ENCODE results near the gene VSIR. TPM values are rescaled to one million over a fixed set of nuclear protein-coding genes. Genes with fewer than 3 reads are reported as not detected.

The VSIR gene
- total and polyA plus RNA-seq, 9 of the 15 experiments (the other 6 are each of a cell fraction or from before 2014, with no cell fraction given) = 0.14 to 20.5 (median 9.3) TPM

- DNase-seq (ENCODE audit: extremely low read depth in 1 of 4, low spot score in 3 of 4) = no peak
- Histone ChIP-seq H3K9ac (ENCODE audit: insufficient read depth in 1 of 2, low read depth in 2 of 2, low read length in 2 of 2) (no peak overlapping the region), H3K4me1 (replicated peaks in 1 of 2; ENCODE audit: control insufficient read depth in 2 of 2, insufficient read depth in 2 of 2, low read length in 2 of 2) (peaks cover 0 to 12% of the 10 kb centered on the region in 2 experiments; a peak in 2 of 5 replicates), H3K4me2 (ENCODE audit: insufficient read depth, low read length) (no peak overlapping the region), H3K27ac (ENCODE audit: extremely low read depth, low read depth, low read length) (no peak overlapping the region), H3K27me3 (ENCODE audit: control insufficient read depth in 2 of 2, insufficient read depth in 2 of 2, low read length in 2 of 2) (peaks cover 33 to 41% of the 10 kb centered on the region in 2 experiments), H3K9me1 (ENCODE audit: control insufficient read depth, insufficient read depth, low read length) (no peaks in the 10 kb centered on the region), H3K79me2 (ENCODE audit: control insufficient read depth, insufficient read depth, low read length) (no peaks in the 10 kb centered on the region), H3K4me3 (no peak overlapping the region), H3K9me3 (replicated peaks; ENCODE audit: control insufficient read depth, insufficient read depth, low read depth, low read length) (no peaks in the 10 kb centered on the region), H2AFZ (ENCODE audit: low read depth, low read length) (no peak overlapping the region), H3K36me3 (ENCODE audit: control insufficient read depth, insufficient read depth, low read length) (no peaks in the 10 kb centered on the region), H4K20me1 (replicated peaks; ENCODE audit: control insufficient read depth, insufficient read depth, low read length) (no peaks in the 10 kb centered on the region; the same call in 1 of the 2 replicates)
- ATAC-seq = no peak
- CTCF ChIA-PET (ENCODE audit: low intra/inter-chr PET ratio) = no interaction called here
- intact Hi-C loops (cut with micrococcal nuclease) = no loop called here
- in situ Hi-C loops (cut with MboI) = no loop called here
- BruUV-seq (replicated peaks) = no TSS peak
- POLR2A ChIA-PET = no interaction called here
- FAIRE-seq = no peak
- WGBS (ENCODE audit: insufficient coverage, low coverage, missing lambda C conversion rate) = under 1% methylated on average over 17 of the region's 17 CpGs
- TF ChIP-seq ZNF707 (CRISPR knock-in tag; conservative IDR thresholded peaks at IDR 0.05) = no peak
- no peak for TF ChIP-seq ZNF253 (CRISPR knock-in tag; conservative IDR thresholded peaks at IDR 0.05)
- TF ChIP-seq ELK1 (CRISPR knock-in tag; IDR thresholded peaks at IDR 0.05) = no peak
- no peak for TF ChIP-seq ARID3A (IDR thresholded peaks at IDR 0.05; ENCODE audit: borderline replicate concordance, low read depth, low read length)
- no peak for TF ChIP-seq TRIM28 (IDR thresholded peaks at IDR 0.05)
- TF ChIP-seq ZNF197 (CRISPR knock-in tag; IDR thresholded peaks at IDR 0.05; ENCODE audit: low read depth) = no peak
- no peak for TF ChIP-seq ZC3H8 (IDR thresholded peaks at IDR 0.05)
- TF ChIP-seq PRDM10 (IDR thresholded peaks at IDR 0.05; ENCODE audit: partially characterized antibody) = no peak
- TF ChIP-seq FOS (IDR thresholded peaks at IDR 0.05; ENCODE audit: extremely low read depth, insufficient read length) = no peak
- TF ChIP-seq STAT5A (IDR thresholded peaks at IDR 0.05; ENCODE audit: borderline replicate concordance, low read length) = no peak
- TF ChIP-seq ZBTB34 (CRISPR knock-in tag; IDR thresholded peaks at IDR 0.05) = no peak
- no peak for TF ChIP-seq FOXJ3 (CRISPR knock-in tag; IDR thresholded peaks at IDR 0.05)
- TF ChIP-seq ZSCAN29 (IDR thresholded peaks at IDR 0.05) = no peak
Observed at GRCh38 chr10:71790749-71791440, 17.6 kb upstream of the VSIR start.
